MCF 10A (cell line): ENCODE results near the gene NDUFB3. TPM values are rescaled to one million over a fixed set of nuclear protein-coding genes. Genes with fewer than 3 reads are reported as not detected.

Experiments used
- BruUV-seq: library from RNA; stranded (reverse); fragments of 400-500 nt; replicated peaks from 2 replicates; lab custom pipeline; 2021; lab: Mats Ljungman, UMichigan
- CTCF ChIA-PET: fragments of 300-600 bp; sonication (Branson Sonifier 250); formaldehyde crosslinking; extraction: SDS; loops from one replicate; lab custom pipeline; 2021; ENCODE audit warnings: antibody characterized with exemption, inconsistent platforms; lab: Yijun Ruan, JAX
- POLR2A ChIA-PET: fragments of 300-600, 350-650 bp; sonication (Branson Sonifier 250); formaldehyde crosslinking; extraction: SDS; loops from one replicate; lab custom pipeline; 2020; ENCODE audit warnings: antibody characterized with exemption, inconsistent platforms; lab: Yijun Ruan, JAX
- DNase-seq: peaks from one replicate; pipeline ENCODE4 v3.0.0-alpha.2; 2018; ENCODE audit not compliant: unreplicated experiment
- H3K27ac Mint-ChIP-seq: one replicate; pipeline ENCODE4 v1.8.0; 2022; ENCODE audit warnings: mild to moderate bottlenecking, low read depth, mixed read lengths; ENCODE audit not compliant: unreplicated experiment
- H3K27me3 Mint-ChIP-seq: one replicate; pipeline ENCODE4 v1.8.0; 2022; ENCODE audit warnings: mixed read lengths; ENCODE audit not compliant: insufficient read depth, unreplicated experiment
- H3K36me3 Mint-ChIP-seq: one replicate; pipeline ENCODE4 v1.8.0; 2022; ENCODE audit warnings: mild to moderate bottlenecking, moderate library complexity, mixed read lengths; ENCODE audit not compliant: insufficient read depth, unreplicated experiment
- H3K4me1 Mint-ChIP-seq: one replicate; pipeline ENCODE4 v1.8.0; 2022; ENCODE audit warnings: mixed read lengths; ENCODE audit not compliant: insufficient read depth, unreplicated experiment
- H3K4me3 Mint-ChIP-seq: one replicate; pipeline ENCODE4 v1.8.0; 2022; ENCODE audit warnings: mild to moderate bottlenecking, moderate library complexity, mixed read lengths; ENCODE audit not compliant: unreplicated experiment
- H3K9me3 Mint-ChIP-seq: one replicate; pipeline ENCODE4 v1.8.0; 2022; ENCODE audit warnings: mixed read lengths; ENCODE audit not compliant: unreplicated experiment
- CTCF ChIP-seq: fragments of 200-600 bp; IDR thresholded peaks from one replicate; pipeline ENCODE4 v1.8.0; 2022; ENCODE audit warnings: antibody characterized with exemption, mild to moderate bottlenecking; ENCODE audit not compliant: unreplicated experiment
- intact Hi-C: fragments of 100-400 bp; cut with micrococcal nuclease; formaldehyde crosslinking; loops from 2 replicates; pipeline ENCODE4 v1.14.1; 2022
- total RNA-seq: library from RNA; stranded (reverse); gene quantifications from 2 replicates; pipeline ENCODE4 v1.2.3, GENCODE V29; 2022

The NDUFB3 gene
- total RNA-seq, 1 experiment from 2014 or later = 78.0 TPM

GRCh38 chr2:201107624-201108023 lies 35.8 kb downstream of the NDUFB3 start:
- H3K4me1 Mint-ChIP-seq = no peaks in the 10 kb centered on the region
- no peak for DNase-seq
- TF ChIP-seq CTCF = no peak
- no peak overlapping the region for H3K4me3 Mint-ChIP-seq
- intact Hi-C loops = no loop called here
- ChIA-PET CTCF (interaction anchor here (0.6 to 1.6 kb wide), 6 partner anchors 8 to 347 kb away, joined by 3 to 4 read pairs (median 3); partner anchors contain the start of gene CFLAR), POLR2A (interaction anchor here (3.0 kb wide), 1 partner anchor 9 kb away, joined by 18 read pairs; the partner anchor contains the start of gene CFLAR)
- H3K27ac Mint-ChIP-seq = no peak overlapping the region
- no peaks in the 10 kb centered on the region for H3K9me3 Mint-ChIP-seq
- BruUV-seq = no TSS peak
- H3K36me3 Mint-ChIP-seq = peaks cover 5% of the 10 kb centered on the region
- H3K27me3 Mint-ChIP-seq = no peaks in the 10 kb centered on the region

DNA sequence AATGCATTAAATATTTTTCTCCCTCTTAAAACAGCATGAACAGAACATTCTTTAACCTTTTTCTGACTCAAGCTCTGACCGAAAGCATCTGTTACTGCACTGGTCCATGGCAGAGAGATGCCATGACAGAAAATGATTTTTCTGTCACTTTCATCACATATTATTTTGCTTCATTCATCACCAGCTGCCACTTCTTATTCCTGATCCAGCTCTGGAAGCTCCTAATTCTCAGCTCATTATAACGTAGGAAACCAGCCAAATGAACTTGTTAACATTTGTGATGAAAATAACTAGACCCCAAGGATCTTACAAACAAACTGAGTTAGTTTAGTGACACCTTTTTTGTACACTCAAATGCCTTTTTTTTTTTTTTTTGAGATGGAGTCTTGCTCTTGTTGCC lies 36.5 kb downstream of the NDUFB3 start:
- H3K36me3 Mint-ChIP-seq = peaks cover 5% of the 10 kb centered on the region
- H3K4me3 Mint-ChIP-seq = no peak overlapping the region
- POLR2A ChIA-PET = interaction anchor here (0.6 to 3.0 kb wide), 2 partner anchors 8 to 9 kb away, joined by 3 to 18 read pairs; partner anchors contain the start of gene CFLAR
- intact Hi-C loops = no loop called here
- CTCF ChIA-PET = interaction anchor here (0.6 to 2.1 kb wide), 5 partner anchors 10 to 787 kb away, joined by 3 to 5 read pairs (median 3); no protein-coding TSS in a partner anchor
- H3K4me1 Mint-ChIP-seq = no peaks in the 10 kb centered on the region
- no peak for DNase-seq
- no peak overlapping the region for H3K27ac Mint-ChIP-seq
- H3K27me3 Mint-ChIP-seq = no peaks in the 10 kb centered on the region
- BruUV-seq = no TSS peak
- H3K9me3 Mint-ChIP-seq = no peaks in the 10 kb centered on the region
- TF ChIP-seq CTCF = no peak

GRCh38 chr2:201109186-201109585 lies 37.4 kb downstream of the NDUFB3 start:
- no TSS peak for BruUV-seq
- Mint-ChIP-seq H3K27me3 (no peaks in the 10 kb centered on the region), H3K4me3 (no peak overlapping the region), H3K9me3 (no peaks in the 10 kb centered on the region), H3K27ac (no peak overlapping the region), H3K4me1 (no peaks in the 10 kb centered on the region), H3K36me3 (peaks cover 5% of the 10 kb centered on the region)
- no peak for DNase-seq
- CTCF ChIA-PET = interaction anchor here (1.2 to 4.5 kb wide), 3 partner anchors 9 to 123 kb away, joined by 3 to 14 read pairs (median 5); no protein-coding TSS in a partner anchor
- intact Hi-C loops = no loop called here
- POLR2A ChIA-PET = no interaction called here
- no peak for TF ChIP-seq CTCF

GRCh38 chr2:201110615-201111014 lies 38.8 kb downstream of the NDUFB3 start:
- no peaks in the 10 kb centered on the region for H3K27me3 Mint-ChIP-seq
- no peak overlapping the region for H3K4me3 Mint-ChIP-seq
- no peaks in the 10 kb centered on the region for H3K4me1 Mint-ChIP-seq
- H3K27ac Mint-ChIP-seq = no peak overlapping the region
- POLR2A ChIA-PET = interaction anchor here (0.6 to 1.7 kb wide), 3 partner anchors 39 to 558 kb away, joined by 3 to 4 read pairs (median 3); partner anchors contain the start of genes HYCC2 and NDUFB3
- peaks cover 5% of the 10 kb centered on the region for H3K36me3 Mint-ChIP-seq
- BruUV-seq = no TSS peak
- CTCF ChIA-PET = interaction anchor here (0.9 to 4.5 kb wide), 4 partner anchors 20 to 205 kb away, joined by 3 to 14 read pairs (median 3); no protein-coding TSS in a partner anchor
- DNase-seq = no peak
- no peaks in the 10 kb centered on the region for H3K9me3 Mint-ChIP-seq
- TF ChIP-seq CTCF = no peak
- intact Hi-C loops = no loop called here
